GM12864 (cell line): Measurements from ENCODE around the gene NTRK3.

Experiments used
- DNase-seq: peaks from one replicate; pipeline ENCODE4 v3.0.0-alpha.2; 2011; ENCODE audit warnings: low read depth
- H3K4me3 ChIP-seq: 2 replicates; pipeline ENCODE4 v1.5.1; 2011; ENCODE audit warnings: mild to moderate bottlenecking, low read depth, low read length, control low read depth
- TF ChIP-seq, protein P1 (sequence below): IDR thresholded peaks from 2 replicates; pipeline ENCODE4 v1.5.1; 2011; ENCODE audit warnings: low read depth, mild to moderate bottlenecking, moderate library complexity, low read length, control low read depth, inconsistent platforms; ENCODE audit errors: missing control alignments

NTRK3 gene

DNA sequence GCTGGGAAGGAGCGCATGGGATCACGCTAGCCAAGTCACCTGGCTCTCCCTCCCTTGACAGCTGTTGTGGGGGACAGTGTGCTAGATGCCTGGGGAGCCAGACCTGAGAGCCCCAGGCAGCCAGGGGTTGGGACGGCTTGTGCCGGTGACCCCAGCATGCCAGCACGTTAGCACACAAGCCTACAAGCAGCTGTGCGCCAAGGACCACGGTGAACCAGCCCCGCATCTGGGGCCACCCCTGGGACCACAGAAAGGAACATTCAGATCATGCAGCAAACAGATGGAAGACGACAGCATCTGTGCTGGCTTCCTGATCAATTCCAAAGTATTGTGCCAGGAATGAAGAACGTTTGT, 64.8 kb downstream of the NTRK3 start:
- no peak for DNase-seq
- H3K4me3 ChIP-seq = no peak overlapping the region
- TF ChIP-seq, protein P1, sequence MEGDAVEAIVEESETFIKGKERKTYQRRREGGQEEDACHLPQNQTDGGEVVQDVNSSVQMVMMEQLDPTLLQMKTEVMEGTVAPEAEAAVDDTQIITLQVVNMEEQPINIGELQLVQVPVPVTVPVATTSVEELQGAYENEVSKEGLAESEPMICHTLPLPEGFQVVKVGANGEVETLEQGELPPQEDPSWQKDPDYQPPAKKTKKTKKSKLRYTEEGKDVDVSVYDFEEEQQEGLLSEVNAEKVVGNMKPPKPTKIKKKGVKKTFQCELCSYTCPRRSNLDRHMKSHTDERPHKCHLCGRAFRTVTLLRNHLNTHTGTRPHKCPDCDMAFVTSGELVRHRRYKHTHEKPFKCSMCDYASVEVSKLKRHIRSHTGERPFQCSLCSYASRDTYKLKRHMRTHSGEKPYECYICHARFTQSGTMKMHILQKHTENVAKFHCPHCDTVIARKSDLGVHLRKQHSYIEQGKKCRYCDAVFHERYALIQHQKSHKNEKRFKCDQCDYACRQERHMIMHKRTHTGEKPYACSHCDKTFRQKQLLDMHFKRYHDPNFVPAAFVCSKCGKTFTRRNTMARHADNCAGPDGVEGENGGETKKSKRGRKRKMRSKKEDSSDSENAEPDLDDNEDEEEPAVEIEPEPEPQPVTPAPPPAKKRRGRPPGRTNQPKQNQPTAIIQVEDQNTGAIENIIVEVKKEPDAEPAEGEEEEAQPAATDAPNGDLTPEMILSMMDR = no peak

DNA sequence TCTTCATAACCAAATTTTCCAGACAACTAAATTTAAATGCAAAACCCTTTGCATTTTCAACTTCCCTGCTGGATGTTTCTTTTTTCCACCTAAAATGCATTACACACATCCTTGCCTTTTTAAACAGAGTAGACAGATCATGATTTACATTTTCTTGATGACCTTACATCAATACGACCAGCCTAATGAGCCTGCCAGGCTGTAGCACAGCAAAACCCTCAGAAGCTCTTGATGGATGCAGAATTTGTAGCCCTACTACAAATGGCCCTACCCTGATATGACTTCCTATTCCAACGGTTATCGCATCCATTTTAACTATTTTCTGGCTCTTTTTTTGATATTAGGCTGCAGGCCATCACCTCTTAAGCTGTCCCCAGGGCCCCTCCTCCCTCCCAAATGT, 66.3 kb downstream of the NTRK3 start:
- no peak for DNase-seq
- H3K4me3 ChIP-seq = no peak overlapping the region
- TF ChIP-seq, protein P1 = no peak

DNA sequence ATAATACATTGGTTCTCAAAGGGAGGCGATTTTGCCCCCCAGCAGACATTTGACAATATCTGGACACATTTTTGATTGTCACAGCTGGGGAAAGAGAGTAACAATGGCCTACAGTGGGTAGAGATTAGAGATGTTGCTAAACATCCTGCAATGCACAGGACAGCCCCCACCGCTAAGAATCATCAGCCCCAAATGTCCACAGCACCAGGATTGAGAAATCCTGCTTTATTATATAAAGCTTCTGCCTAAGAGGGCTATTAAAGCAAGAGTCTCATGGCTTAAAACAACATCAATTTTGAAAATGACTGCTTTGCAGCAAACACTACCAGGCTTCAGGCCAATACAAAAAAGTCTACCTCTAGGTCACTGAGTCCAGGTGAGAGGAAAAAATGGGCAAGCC, 68.2 kb downstream of the NTRK3 start:
- TF ChIP-seq, protein P1 = no peak
- DNase-seq = no peak
- H3K4me3 ChIP-seq = no peak overlapping the region

DNA sequence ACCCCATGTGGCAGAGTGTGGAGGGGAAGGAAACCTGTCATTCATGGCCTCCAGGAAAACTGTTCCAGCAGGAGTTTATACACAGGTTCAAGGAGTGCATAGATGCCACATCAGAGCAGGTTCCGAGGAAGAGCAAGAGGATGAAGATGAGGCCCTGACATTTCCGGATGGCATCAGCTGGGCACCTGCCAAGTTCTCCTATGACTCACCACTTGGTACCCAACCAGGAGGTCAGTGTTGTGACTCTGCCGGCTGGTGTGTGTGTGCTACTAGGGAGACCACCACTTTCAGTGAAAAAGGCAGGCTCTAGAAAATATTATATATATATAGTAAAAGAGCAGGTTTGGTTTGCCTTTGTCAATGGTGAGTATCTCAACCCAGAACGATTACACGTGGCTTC, 69.3 kb downstream of the NTRK3 start:
- no peak overlapping the region for H3K4me3 ChIP-seq
- no peak for DNase-seq
- TF ChIP-seq, protein P1 = no peak

DNA sequence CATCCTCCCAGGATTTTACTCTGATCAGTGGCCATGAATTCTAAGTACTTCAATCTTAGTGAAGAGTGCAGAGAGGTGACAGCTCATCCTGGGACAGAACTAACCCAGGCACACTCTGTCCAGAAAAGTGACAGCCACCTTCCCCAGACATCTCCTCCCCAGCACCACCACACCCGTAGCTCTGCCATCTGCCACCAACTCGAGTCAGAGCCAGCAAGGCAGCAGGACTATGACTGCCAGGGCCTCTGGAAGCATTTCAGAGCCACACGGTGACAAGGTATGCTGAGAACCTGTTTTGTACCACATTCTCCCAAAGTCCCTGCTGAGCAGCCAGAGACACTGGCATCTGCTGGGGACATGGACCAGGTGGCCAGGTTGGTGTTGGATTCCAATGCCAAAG, 71.0 kb downstream of the NTRK3 start:
- DNase-seq = no peak
- no peak overlapping the region for H3K4me3 ChIP-seq
- TF ChIP-seq, protein P1 = no peak

DNA sequence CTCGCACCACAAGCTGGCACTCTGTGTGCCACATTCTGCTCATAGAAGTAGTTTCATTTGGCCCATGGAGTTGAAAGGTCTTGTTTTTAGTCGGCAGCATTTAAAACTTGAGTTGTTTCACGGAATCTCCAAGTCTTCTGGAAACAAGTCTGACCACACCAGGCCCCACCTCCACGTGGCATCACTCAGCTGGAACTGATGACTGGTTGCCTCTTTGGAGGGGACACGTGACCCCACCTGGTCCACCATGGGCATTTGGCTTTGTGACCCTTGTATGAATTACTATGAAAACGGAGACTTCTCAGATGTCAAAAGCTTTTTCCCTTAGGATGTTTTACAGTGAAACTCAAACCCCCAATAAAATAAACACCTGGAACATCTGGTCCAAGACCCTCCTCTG, 74.9 kb downstream of the NTRK3 start:
- no peak overlapping the region for H3K4me3 ChIP-seq
- TF ChIP-seq, protein P1 = no peak
- DNase-seq = no peak

DNA sequence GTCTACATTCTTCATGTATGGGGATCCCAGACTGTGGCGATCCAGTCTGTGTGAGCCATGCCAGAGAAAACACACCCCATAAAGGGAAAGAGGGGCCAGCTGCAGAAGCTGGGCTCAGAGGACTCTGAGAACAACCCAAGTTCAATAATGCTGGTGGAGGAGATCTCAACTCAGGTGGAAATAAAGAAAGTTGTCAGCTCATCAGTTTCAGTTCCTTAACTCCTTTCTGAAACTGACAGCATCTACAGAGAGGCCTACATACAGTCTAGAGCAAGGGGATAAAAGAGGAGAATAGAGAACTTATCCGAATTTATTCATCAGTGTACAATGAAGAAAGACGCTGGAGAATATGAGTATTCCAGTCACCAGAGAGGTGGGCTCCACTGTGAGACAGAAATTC, 77.0 kb downstream of the NTRK3 start:
- TF ChIP-seq, protein P1 = no peak
- no peak overlapping the region for H3K4me3 ChIP-seq
- DNase-seq = peak; percentile 8
